ENCODE measurements around the gene EGR1. TPM values are rescaled to one million over a fixed set of nuclear protein-coding genes. Genes with fewer than 3 reads are reported as not detected.

Gene EGR1
- total RNA-seq, 1 experiment from 2014 or later: 84.0 TPM

DNA sequence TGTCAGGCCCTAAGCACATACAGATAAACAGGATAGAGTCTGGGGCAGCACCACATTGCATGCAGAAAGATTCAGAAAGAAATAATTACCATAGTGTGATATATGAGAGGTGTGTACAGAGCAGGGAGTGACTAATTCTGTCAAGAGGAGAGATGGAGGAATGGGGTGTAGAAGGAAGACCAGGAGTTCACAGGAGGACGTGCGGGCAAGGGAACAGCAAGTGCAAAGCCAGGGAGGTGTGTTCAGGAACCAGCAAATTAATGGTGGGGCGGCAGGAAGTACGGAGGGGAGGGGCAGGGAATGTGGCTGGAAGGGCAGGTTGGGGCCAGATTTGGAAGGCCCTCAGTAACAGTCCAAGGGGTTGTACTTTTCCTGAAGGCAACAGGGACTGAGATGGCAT, 17.4 kb downstream of the EGR1 start:
- DNase-seq: no peak
- no TSS peak for BruUV-seq (replicated peaks)
- no peaks in the 10 kb centered on the region for H3K9me3 Mint-ChIP-seq (ENCODE audit: unreplicated experiment)
- Histone ChIP-seq H3K9me3 (no peaks in the 10 kb centered on the region), H3K27me3 (replicated peaks; ENCODE audit: control insufficient read depth, insufficient read depth, low read length) (no peaks in the 10 kb centered on the region), H3K4me1 (no peaks in the 10 kb centered on the region), H3K36me3 (ENCODE audit: control insufficient read depth, insufficient read depth, low read length) (no peaks in the 10 kb centered on the region), H3K4me3 (ENCODE audit: low read depth, low read length) (no peak overlapping the region)
- no peaks in the 10 kb centered on the region for H3K27me3 Mint-ChIP-seq (ENCODE audit: insufficient read depth, unreplicated experiment)
- H3K4me3 Mint-ChIP-seq (ENCODE audit: unreplicated experiment): no peak overlapping the region
- ChIA-PET CTCF (no interaction called here), POLR2A (interaction anchor here (0.6 kb wide), 1 partner anchor 61 kb away, joined by 4 read pairs; the partner anchor contains the start of gene ETF1)
- H3K4me1 Mint-ChIP-seq (ENCODE audit: low read depth, unreplicated experiment): peaks cover 7% of the 10 kb centered on the region
- peaks cover 5% of the 10 kb centered on the region for H3K36me3 Mint-ChIP-seq (ENCODE audit: insufficient read depth, unreplicated experiment)
- intact Hi-C loops (cut with micrococcal nuclease; ENCODE audit: unreplicated experiment): no loop called here
- no peak overlapping the region for H3K27ac Mint-ChIP-seq (ENCODE audit: unreplicated experiment)
- TF ChIP-seq CTCF (IDR thresholded peaks at IDR 0.05; ENCODE audit: insufficient read depth in 1 of 2, low read depth in 1 of 2, low read length in 1 of 2, severe bottlenecking in 1 of 2, unreplicated experiment in 1 of 2): no peak

DNA sequence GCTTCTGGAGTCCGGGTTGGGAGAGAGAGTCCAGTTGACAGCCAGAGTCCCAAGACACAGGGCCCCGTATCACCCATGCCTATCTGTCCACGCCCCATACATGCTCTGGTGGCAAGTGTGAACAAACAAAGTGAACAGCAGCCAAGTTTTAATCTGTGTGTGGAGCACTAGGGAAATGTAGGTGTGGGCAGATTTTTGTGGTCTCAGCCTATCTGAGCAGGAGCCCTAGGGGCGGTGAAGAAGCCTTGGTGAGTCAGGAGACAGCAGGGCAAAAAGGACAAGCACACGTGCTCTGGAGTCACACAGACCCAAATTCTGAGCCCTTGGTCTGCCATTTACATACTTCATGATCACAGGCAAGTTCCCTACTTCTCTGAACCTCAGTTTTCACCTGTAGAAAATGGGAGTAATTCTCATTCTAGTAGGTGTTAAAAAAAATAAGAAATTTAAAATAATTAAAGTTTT, 23.2 kb downstream of the EGR1 start:
- Mint-ChIP-seq H3K27ac (ENCODE audit: unreplicated experiment) (no peak overlapping the region), H3K4me1 (ENCODE audit: low read depth, unreplicated experiment) (peaks cover 14% of the 10 kb centered on the region), H3K36me3 (ENCODE audit: insufficient read depth, unreplicated experiment) (peaks cover 12% of the 10 kb centered on the region), H3K27me3 (ENCODE audit: insufficient read depth, unreplicated experiment) (peaks cover 3% of the 10 kb centered on the region), H3K4me3 (ENCODE audit: unreplicated experiment) (no peak overlapping the region), H3K9me3 (ENCODE audit: unreplicated experiment) (no peaks in the 10 kb centered on the region)
- no TSS peak for BruUV-seq (replicated peaks)
- no peak for TF ChIP-seq CTCF (IDR thresholded peaks at IDR 0.05; ENCODE audit: insufficient read depth in 1 of 2, low read depth in 1 of 2, low read length in 1 of 2, severe bottlenecking in 1 of 2, unreplicated experiment in 1 of 2)
- H3K36me3 ChIP-seq (ENCODE audit: control insufficient read depth, insufficient read depth, low read length): no peaks in the 10 kb centered on the region
- POLR2A ChIA-PET: no interaction called here
- no peaks in the 10 kb centered on the region for H3K9me3 ChIP-seq
- CTCF ChIA-PET: no interaction called here
- H3K27me3 ChIP-seq (replicated peaks; ENCODE audit: control insufficient read depth, insufficient read depth, low read length): no peaks in the 10 kb centered on the region
- no peak overlapping the region for H3K4me3 ChIP-seq (ENCODE audit: low read depth, low read length)
- no peak for DNase-seq
- intact Hi-C loops (cut with micrococcal nuclease; ENCODE audit: unreplicated experiment): no loop called here
- peaks cover 40% of the 10 kb centered on the region for H3K4me1 ChIP-seq

- ChIA-PET POLR2A (no interaction called here), CTCF (interaction anchor here (0.5 kb wide), 1 partner anchor 225 kb away, joined by 3 read pairs; no protein-coding TSS in a partner anchor)
- no peaks in the 10 kb centered on the region for H3K27me3 ChIP-seq (replicated peaks; ENCODE audit: control insufficient read depth, insufficient read depth, low read length)
- TF ChIP-seq CTCF (IDR thresholded peaks at IDR 0.05; ENCODE audit: insufficient read depth in 1 of 2, low read depth in 1 of 2, low read length in 1 of 2, severe bottlenecking in 1 of 2, unreplicated experiment in 1 of 2): no peak
- Mint-ChIP-seq H3K4me1 (ENCODE audit: low read depth, unreplicated experiment) (peaks cover 16% of the 10 kb centered on the region), H3K4me3 (ENCODE audit: unreplicated experiment) (peak overlapping the region; percentile 24), H3K9me3 (ENCODE audit: unreplicated experiment) (no peaks in the 10 kb centered on the region), H3K36me3 (ENCODE audit: insufficient read depth, unreplicated experiment) (peaks cover 12% of the 10 kb centered on the region), H3K27me3 (ENCODE audit: insufficient read depth, unreplicated experiment) (peaks cover 3% of the 10 kb centered on the region), H3K27ac (ENCODE audit: unreplicated experiment) (no peak overlapping the region)
- H3K4me1 ChIP-seq: peaks cover 44% of the 10 kb centered on the region
- no peak for DNase-seq
- no peaks in the 10 kb centered on the region for H3K9me3 ChIP-seq
- H3K4me3 ChIP-seq (ENCODE audit: low read depth, low read length): no peak overlapping the region
- BruUV-seq (replicated peaks): no TSS peak
- intact Hi-C loops (cut with micrococcal nuclease; ENCODE audit: unreplicated experiment): no loop called here
- no peaks in the 10 kb centered on the region for H3K36me3 ChIP-seq (ENCODE audit: control insufficient read depth, insufficient read depth, low read length)
Observed at GRCh38 chr5:138489683-138490061, 24.4 kb downstream of the EGR1 start.

Data from Caco-2 (cell line).